Thyroid gland (tissue), 4 donors: Measurements from ENCODE around the gene UROC1. TPM values are rescaled to one million over a fixed set of nuclear protein-coding genes. Genes with fewer than 3 reads are reported as not detected.

Experiments
- DNase-seq, 2 donors: peaks; one replicate each; pipeline ENCODE4 v3.0.0-alpha.2; 2019
- H3K27ac ChIP-seq, 3 donors: fragments of 200-600 bp; sonication (generic); 1 replicate in 2 of 3; 2 replicates in 1 of 3; pipeline ENCODE4 v1.5.1; 2016 to 2019; ENCODE audit warnings: mild to moderate bottlenecking in 1 of 3, moderate library complexity in 1 of 3
- H3K27me3 ChIP-seq: fragments of 200-600 bp; sonication (generic); one replicate; pipeline ENCODE4 v1.5.1; 2019
- H3K36me3 ChIP-seq, 2 donors: fragments of 200-600 bp; sonication (generic); one replicate each; pipeline ENCODE4 v1.5.1; 2016 to 2019
- H3K4me1 ChIP-seq, 2 donors: fragments of 200-600 bp; sonication (generic); one replicate each; pipeline ENCODE4 v1.5.1; 2017 to 2019
- H3K4me3 ChIP-seq, 3 donors: fragments of 200-600 bp; sonication (generic); replicated peaks in 1 of 3; 1 replicate in 2 of 3; 2 replicates in 1 of 3; pipeline ENCODE4 v1.5.1; 2016; ENCODE audit warnings: mild to moderate bottlenecking in 1 of 3
- H3K9me3 ChIP-seq: fragments of 200-600 bp; sonication (generic); one replicate; pipeline ENCODE4 v1.5.1; 2017
- POLR2A ChIP-seq, 2 donors: fragments of 450-650 bp; IDR thresholded peaks; one replicate each; pipeline ENCODE4 v1.6.1; 2017; ENCODE audit warnings: antibody characterized with exemption in 2 of 2, mild to moderate bottlenecking in 2 of 2, moderate library complexity in 1 of 2
- WGBS, 2 donors: methylation state at CpG; one replicate each; pipeline ENCODE4 v1.1.5; 2017; 5-methylcytosine and 5-hydroxymethylcytosine counted together
- intact Hi-C: fragments of 100-400 bp; cut with DNase I; formaldehyde crosslinking; loops from one replicate; pipeline ENCODE4 v1.15.1; 2023
- total RNA-seq, 4 donors: library from RNA; depleted of rRNA; stranded (reverse); fragments of >200 nt; gene quantifications; one replicate each; pipeline ENCODE4 v1.2.3, GENCODE V29; 2016
- TF ChIP-seq, protein P1 (sequence below), 6 experiments: fragments of 200-600 bp in 3 of 6; fragments of 450-650 bp in 3 of 6; sonication (generic) in 3 of 6; IDR thresholded peaks; one replicate each; pipeline ENCODE4 v1.5.1; 2016 to 2019; ENCODE audit warnings: antibody characterized with exemption in 6 of 6, mild to moderate bottlenecking in 2 of 6, inconsistent platforms in 1 of 6, moderate library complexity in 1 of 6

The UROC1 gene
- total RNA-seq, 4 donors from 2014 or later = not detected

GRCh38 chr3:126556637-126557414 lies 39.3 kb upstream of the UROC1 start:
- intact Hi-C loops = no loop called here

GRCh38 chr3:126555795-126556636 lies 38.4 kb upstream of the UROC1 start:
- no peak for TF ChIP-seq POLR2A (IDR thresholded peaks at IDR 0.05)
- TF ChIP-seq, protein P1, sequence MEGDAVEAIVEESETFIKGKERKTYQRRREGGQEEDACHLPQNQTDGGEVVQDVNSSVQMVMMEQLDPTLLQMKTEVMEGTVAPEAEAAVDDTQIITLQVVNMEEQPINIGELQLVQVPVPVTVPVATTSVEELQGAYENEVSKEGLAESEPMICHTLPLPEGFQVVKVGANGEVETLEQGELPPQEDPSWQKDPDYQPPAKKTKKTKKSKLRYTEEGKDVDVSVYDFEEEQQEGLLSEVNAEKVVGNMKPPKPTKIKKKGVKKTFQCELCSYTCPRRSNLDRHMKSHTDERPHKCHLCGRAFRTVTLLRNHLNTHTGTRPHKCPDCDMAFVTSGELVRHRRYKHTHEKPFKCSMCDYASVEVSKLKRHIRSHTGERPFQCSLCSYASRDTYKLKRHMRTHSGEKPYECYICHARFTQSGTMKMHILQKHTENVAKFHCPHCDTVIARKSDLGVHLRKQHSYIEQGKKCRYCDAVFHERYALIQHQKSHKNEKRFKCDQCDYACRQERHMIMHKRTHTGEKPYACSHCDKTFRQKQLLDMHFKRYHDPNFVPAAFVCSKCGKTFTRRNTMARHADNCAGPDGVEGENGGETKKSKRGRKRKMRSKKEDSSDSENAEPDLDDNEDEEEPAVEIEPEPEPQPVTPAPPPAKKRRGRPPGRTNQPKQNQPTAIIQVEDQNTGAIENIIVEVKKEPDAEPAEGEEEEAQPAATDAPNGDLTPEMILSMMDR (IDR thresholded peaks at IDR 0.05) = no peak
- H3K4me1 ChIP-seq = no peaks in the 10 kb centered on the region
- no peaks in the 10 kb centered on the region for H3K36me3 ChIP-seq
- no peaks in the 10 kb centered on the region for H3K27me3 ChIP-seq
- intact Hi-C loops = no loop called here
- no peak overlapping the region for H3K27ac ChIP-seq
- no peaks in the 10 kb centered on the region for H3K9me3 ChIP-seq
- WGBS, 2 donors = 74 to 80% methylated on average over 8 of the region's 10 CpGs
- no peak for DNase-seq
- H3K4me3 ChIP-seq = no peak overlapping the region

More at GRCh38 chr3:126556637-126557414, 39.3 kb upstream of the UROC1 start:
- Histone ChIP-seq H3K27ac (no peak overlapping the region), H3K4me1 (no peaks in the 10 kb centered on the region), H3K36me3 (no peaks in the 10 kb centered on the region), H3K9me3 (no peaks in the 10 kb centered on the region), H3K4me3 (no peak overlapping the region), H3K27me3 (no peaks in the 10 kb centered on the region)
- no peak for TF ChIP-seq POLR2A (IDR thresholded peaks at IDR 0.05)
- TF ChIP-seq, protein P1 (IDR thresholded peaks at IDR 0.05) = no peak
- 92 to 93% methylated on average over 7 to 8 of the region's 8 CpGs for WGBS, 2 donors
- DNase-seq = no peak

GRCh38 chr3:126554560-126555525 lies 37.3 kb upstream of the UROC1 start:
- no peaks in the 10 kb centered on the region for H3K4me1 ChIP-seq
- H3K27me3 ChIP-seq = no peaks in the 10 kb centered on the region
- H3K9me3 ChIP-seq = no peaks in the 10 kb centered on the region
- TF ChIP-seq, protein P1 (IDR thresholded peaks at IDR 0.05) = no peak
- TF ChIP-seq POLR2A (IDR thresholded peaks at IDR 0.05) = no peak
- intact Hi-C loops = no loop called here
- H3K4me3 ChIP-seq = no peak overlapping the region
- no peak overlapping the region for H3K27ac ChIP-seq
- H3K36me3 ChIP-seq = no peaks in the 10 kb centered on the region
- WGBS, 2 donors = 89 to 97% methylated on average over 16 to 18 of the region's 19 CpGs
- no peak for DNase-seq

- TF ChIP-seq, protein P1 (IDR thresholded peaks at IDR 0.05) = no peak
- no peak for TF ChIP-seq POLR2A (IDR thresholded peaks at IDR 0.05)
- Histone ChIP-seq H3K27ac (no peak overlapping the region), H3K27me3 (no peaks in the 10 kb centered on the region), H3K4me3 (no peak overlapping the region), H3K36me3 (no peaks in the 10 kb centered on the region), H3K4me1 (no peaks in the 10 kb centered on the region), H3K9me3 (no peaks in the 10 kb centered on the region)
- 66 to 73% methylated on average over 17 to 19 of the region's 19 CpGs for WGBS, 2 donors
- intact Hi-C loops = no loop called here
- DNase-seq = no peak
These were observed 35.9 kb upstream of the UROC1 start for GRCh38 chr3:126553284-126554084.
